ENCODE measurements around the gene VPS45.
"Not testable (repeated sequence)": the region's sequence is repeated elsewhere in the genome, so short reads cannot be mapped to it uniquely, and the experiment has no call there.

VPS45 gene

DNA sequence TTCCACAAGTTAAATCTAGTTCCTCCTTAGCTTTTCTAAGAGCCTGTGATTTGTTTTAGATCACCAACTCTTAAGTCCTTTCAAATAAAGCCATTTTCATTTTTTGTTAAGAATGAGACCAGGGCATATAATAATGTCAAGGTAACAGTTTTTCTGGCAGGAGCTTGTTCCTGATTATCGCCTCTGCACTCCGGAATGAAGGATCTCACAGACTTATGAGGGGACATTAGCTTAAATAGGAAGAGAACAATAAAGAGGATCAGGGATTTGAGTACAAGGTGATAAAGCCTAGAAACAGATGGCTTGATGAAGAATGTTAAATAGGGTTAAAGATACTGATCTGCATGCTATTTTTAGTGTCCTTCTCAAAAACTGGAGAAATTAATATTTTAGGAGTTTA is 43.4 kb upstream of the VPS45 start:
- TF ChIP-seq, protein P1, sequence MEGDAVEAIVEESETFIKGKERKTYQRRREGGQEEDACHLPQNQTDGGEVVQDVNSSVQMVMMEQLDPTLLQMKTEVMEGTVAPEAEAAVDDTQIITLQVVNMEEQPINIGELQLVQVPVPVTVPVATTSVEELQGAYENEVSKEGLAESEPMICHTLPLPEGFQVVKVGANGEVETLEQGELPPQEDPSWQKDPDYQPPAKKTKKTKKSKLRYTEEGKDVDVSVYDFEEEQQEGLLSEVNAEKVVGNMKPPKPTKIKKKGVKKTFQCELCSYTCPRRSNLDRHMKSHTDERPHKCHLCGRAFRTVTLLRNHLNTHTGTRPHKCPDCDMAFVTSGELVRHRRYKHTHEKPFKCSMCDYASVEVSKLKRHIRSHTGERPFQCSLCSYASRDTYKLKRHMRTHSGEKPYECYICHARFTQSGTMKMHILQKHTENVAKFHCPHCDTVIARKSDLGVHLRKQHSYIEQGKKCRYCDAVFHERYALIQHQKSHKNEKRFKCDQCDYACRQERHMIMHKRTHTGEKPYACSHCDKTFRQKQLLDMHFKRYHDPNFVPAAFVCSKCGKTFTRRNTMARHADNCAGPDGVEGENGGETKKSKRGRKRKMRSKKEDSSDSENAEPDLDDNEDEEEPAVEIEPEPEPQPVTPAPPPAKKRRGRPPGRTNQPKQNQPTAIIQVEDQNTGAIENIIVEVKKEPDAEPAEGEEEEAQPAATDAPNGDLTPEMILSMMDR (IDR thresholded peaks at IDR 0.05; ENCODE audit: control extremely low read depth, extremely low read depth, low read depth, missing control alignments), result no peak
- no peak for DNase-seq (ENCODE audit: extremely low spot score)
- ChIA-PET POLR2A (no interaction called here), CTCF (interaction anchor here (0.9 to 1.3 kb wide), 2 partner anchors 12 to 63 kb away, joined by 3 read pairs; no protein-coding TSS in a partner anchor)

DNA sequence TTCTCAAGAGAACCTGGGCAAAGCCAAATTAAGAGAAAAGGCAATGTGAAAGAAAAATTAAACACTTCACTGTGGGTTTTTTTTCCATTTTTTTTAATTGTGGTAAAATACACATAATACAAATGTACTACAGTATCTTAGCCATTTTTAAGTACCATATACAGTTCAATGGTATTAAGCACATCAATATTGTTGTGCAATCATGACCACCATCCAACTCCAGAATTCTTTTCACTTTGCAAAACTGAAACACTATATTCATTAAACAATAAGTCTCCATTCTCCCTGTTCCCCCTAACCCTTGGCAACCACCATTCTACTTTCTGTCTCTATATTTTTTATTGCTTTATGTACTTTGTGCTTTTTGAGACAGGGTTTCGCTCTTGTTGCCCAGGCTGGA is 39.3 kb upstream of the VPS45 start:
- no peak for DNase-seq (ENCODE audit: extremely low spot score)
- TF ChIP-seq, protein P1 (IDR thresholded peaks at IDR 0.05; ENCODE audit: control extremely low read depth, extremely low read depth, low read depth, missing control alignments), result no peak
- ChIA-PET POLR2A (no interaction called here), CTCF (no interaction called here)

DNA sequence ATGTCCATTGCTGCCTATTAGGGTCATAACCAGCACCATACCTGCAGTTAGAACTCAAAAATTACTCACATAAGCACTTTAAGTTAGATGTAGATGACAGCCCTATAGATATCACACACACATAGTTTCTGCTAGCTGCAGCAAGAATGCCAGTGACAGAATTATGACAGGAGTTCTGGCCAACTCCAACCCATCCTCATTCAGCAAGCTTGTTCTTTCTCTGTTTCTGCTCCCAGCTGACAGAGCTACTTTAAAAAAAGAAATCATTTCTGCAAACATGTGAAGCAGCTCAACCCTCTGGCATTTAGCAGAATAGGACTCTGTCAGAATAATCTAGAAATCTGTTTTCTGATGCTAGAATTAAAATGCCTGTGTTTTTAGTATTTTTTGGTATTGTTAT is 33.2 kb upstream of the VPS45 start:
- TF ChIP-seq, protein P1 (IDR thresholded peaks at IDR 0.05; ENCODE audit: control extremely low read depth, extremely low read depth, low read depth, missing control alignments), result no peak
- CTCF ChIA-PET, result interaction anchor here (0.8 to 1.5 kb wide), 3 partner anchors 12 to 30 kb away, joined by 3 to 4 read pairs (median 3); no protein-coding TSS in a partner anchor
- DNase-seq (ENCODE audit: extremely low spot score), result no peak
- POLR2A ChIA-PET, result no interaction called here

DNA sequence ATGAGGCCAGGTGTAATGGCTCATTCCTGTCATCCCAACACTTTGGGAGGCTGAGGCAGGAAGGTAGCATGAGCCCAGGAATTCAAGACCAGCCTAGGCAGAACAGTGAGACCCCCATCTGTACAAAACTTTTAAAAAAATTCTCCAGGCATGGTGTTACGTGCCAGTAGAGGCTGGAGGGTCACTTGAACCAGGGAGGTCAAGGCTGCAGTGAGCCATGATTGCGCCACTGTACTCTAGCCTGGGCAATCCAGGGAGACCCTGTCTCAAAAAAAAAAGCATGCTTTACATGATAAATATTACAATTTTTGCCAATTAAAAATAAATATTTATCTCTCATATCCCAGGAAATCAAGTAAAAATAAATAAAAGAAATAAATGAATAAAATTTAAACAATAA is 17.6 kb upstream of the VPS45 start:
- TF ChIP-seq, protein P1 (IDR thresholded peaks at IDR 0.05; ENCODE audit: control extremely low read depth, extremely low read depth, low read depth, missing control alignments), result no peak
- POLR2A ChIA-PET, result interaction anchor here (0.7 kb wide), 1 partner anchor 163 kb away, joined by 6 read pairs; a partner anchor contains a TSS
- CTCF ChIA-PET, result interaction anchor here (0.6 to 2.7 kb wide), 14 partner anchors 10 to 162 kb away, joined by 3 to 15 read pairs (median 5); partner anchors contain the start of gene OTUD7B
- DNase-seq (ENCODE audit: extremely low spot score), result no peak

DNA sequence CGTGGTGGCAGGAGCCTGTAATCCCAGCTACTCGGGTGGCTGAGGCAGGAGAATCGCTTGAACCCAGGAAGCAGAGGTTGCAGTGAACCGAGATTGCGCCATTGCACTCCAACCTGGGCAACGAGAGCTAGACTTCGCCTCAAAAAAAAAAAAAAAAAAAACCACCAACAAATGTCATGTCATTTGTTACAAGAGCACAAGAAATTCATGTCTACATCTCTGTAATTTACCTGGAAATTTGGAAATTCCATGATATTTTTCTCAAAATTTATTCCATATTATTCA is 16.5 kb upstream of the VPS45 start:
- TF ChIP-seq, protein P1 (IDR thresholded peaks at IDR 0.05; ENCODE audit: control extremely low read depth, extremely low read depth, low read depth, missing control alignments), result no peak
- POLR2A ChIA-PET, result interaction anchor here (0.6 kb wide), 1 partner anchor 990 kb away, joined by 4 read pairs; no protein-coding TSS in a partner anchor
- CTCF ChIA-PET, result interaction anchor here (1.0 to 2.7 kb wide), 13 partner anchors 11 to 163 kb away, joined by 3 to 15 read pairs (median 5); partner anchors contain the start of gene OTUD7B

DNA sequence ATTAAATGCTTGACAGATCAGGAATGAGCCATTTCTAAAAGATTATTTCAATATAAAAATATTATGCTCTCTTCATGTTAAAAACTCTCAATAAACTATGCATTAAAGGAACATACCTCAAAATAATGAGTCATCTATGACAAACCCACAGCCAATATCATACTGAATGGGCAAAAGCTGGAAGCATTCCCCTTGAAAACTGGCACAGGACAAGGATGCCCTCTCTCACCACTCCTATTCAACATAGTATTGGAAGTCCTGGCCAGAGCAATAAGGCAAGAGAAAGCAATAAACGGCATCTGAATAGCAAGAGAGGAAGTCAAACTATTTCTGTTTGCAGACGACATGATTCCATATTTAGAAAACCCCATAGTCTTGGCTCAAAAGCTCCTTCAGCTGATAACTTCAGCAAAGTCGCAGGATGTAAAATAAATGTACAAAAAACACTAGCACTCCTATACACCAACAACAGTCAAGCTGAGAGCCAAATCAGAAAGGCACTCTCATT is 15.6 kb upstream of the VPS45 start:
- DNase-seq (ENCODE audit: extremely low spot score); POLR2A ChIA-PET: not testable (repeated sequence)
- CTCF ChIA-PET, result interaction anchor here (1.2 to 2.7 kb wide), 5 partner anchors 17 to 164 kb away, joined by 3 to 15 read pairs (median 8); partner anchors contain the start of gene OTUD7B

More for the DNA sequence above, 16.5 kb upstream of the VPS45 start:
- DNase-seq (ENCODE audit: extremely low spot score), result no peak

DNA sequence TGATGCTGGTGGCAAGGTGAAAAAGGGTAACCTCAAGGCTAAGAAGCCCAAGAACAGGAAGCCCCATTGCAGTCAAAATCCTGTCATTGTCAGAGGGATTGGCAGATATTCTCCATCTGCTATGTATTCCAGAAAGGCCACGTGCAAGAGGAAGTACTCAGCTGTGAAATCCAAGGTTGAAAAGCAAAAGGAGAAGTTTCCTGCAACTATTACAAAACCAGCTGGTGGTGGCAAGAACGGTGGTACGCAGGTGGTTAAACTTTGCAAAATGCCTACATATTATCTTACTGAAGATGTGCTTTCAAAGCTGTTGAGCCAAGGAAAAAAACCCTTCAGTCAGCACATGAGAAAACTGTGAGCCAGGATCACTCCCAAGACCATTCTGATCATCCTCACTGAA is 13.7 kb upstream of the VPS45 start:
- CTCF ChIA-PET, result interaction anchor here (1.0 to 2.2 kb wide), 8 partner anchors 11 to 166 kb away, joined by 3 to 7 read pairs (median 4); a partner anchor contains a TSS
- no peak for DNase-seq (ENCODE audit: extremely low spot score)
- POLR2A ChIA-PET, result no interaction called here
- TF ChIP-seq, protein P1 (IDR thresholded peaks at IDR 0.05; ENCODE audit: control extremely low read depth, extremely low read depth, low read depth, missing control alignments), result no peak

DNA sequence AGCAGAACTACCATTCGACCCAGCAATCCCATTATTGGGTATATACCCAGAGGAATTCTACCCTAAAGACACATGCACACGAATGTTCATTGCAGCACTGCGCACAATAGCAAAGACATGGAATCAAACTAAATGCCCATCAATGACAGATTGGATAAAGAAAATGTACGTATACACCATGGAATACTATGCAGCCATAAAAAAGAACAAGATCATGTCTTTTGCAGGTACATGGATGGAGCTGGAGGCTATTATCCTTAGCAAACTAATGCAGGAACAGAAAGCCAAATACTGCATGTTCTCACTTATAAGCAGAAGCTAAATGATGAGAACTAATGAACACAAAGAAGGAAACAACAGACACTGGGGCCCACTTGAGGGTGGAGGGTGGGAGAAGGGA is 12.1 kb upstream of the VPS45 start:
- CTCF ChIA-PET, result interaction anchor here (1.1 to 2.2 kb wide), 4 partner anchors 9 to 131 kb away, joined by 3 to 7 read pairs (median 4); no protein-coding TSS in a partner anchor

More for the DNA sequence above, 12.1 kb upstream of the VPS45 start:
- DNase-seq (ENCODE audit: extremely low spot score); POLR2A ChIA-PET: not testable (repeated sequence)

All from GM10248 (cell line).